Inflammatory macrophage treated with lipopolysaccharide for 4 hours (primary cell): Measurements from ENCODE around the gene NPIPA5.
"Not testable (repeated sequence)": the region's sequence is repeated elsewhere in the genome, so short reads cannot be mapped to it uniquely, and the experiment has no call there.

Experiments
- DNase-seq: peaks from one replicate; pipeline ENCODE4 v3.0.0-alpha.2; 2020

The NPIPA5 gene

GRCh38 chr16:15389916-15390315, 11.8 kb upstream of the NPIPA5 start:
- DNase-seq, result not testable (repeated sequence)

GRCh38 chr16:15388060-15388459, 10.0 kb upstream of the NPIPA5 start:
- not testable (repeated sequence) for DNase-seq

- not testable (repeated sequence) for DNase-seq
Measured at GRCh38 chr16:15382810-15383209, 4.7 kb upstream of the NPIPA5 start.

- DNase-seq, result not testable (repeated sequence)
Measured at GRCh38 chr16:15357495-15357894, 20.6 kb downstream of the NPIPA5 start.

GRCh38 chr16:15354846-15355245, 23.2 kb downstream of the NPIPA5 start:
- not testable (repeated sequence) for DNase-seq

GRCh38 chr16:15352852-15353251, 25.2 kb downstream of the NPIPA5 start:
- not testable (repeated sequence) for DNase-seq

GRCh38 chr16:15351745-15352144, 26.3 kb downstream of the NPIPA5 start:
- DNase-seq, result not testable (repeated sequence)

- not testable (repeated sequence) for DNase-seq
Measured at GRCh38 chr16:15351251-15351650, 26.8 kb downstream of the NPIPA5 start.

- DNase-seq, result not testable (repeated sequence)
Measured at GRCh38 chr16:15348721-15349120, 29.4 kb downstream of the NPIPA5 start.

- not testable (repeated sequence) for DNase-seq
Measured at GRCh38 chr16:15342337-15342736, 35.8 kb downstream of the NPIPA5 start.

GRCh38 chr16:15338986-15339385, 39.1 kb downstream of the NPIPA5 start:
- DNase-seq, result not testable (repeated sequence)

GRCh38 chr16:15337974-15338605, 40.0 kb downstream of the NPIPA5 start:
- DNase-seq, result not testable (repeated sequence)

GRCh38 chr16:15335609-15336008, 42.5 kb downstream of the NPIPA5 start:
- not testable (repeated sequence) for DNase-seq

GRCh38 chr16:15333969-15334368, 44.1 kb downstream of the NPIPA5 start:
- peak; percentile 0 for DNase-seq

- DNase-seq, result not testable (repeated sequence)
Measured at GRCh38 chr16:15330978-15331377, 47.1 kb downstream of the NPIPA5 start.

- DNase-seq, result not testable (repeated sequence)
Measured at GRCh38 chr16:15324954-15325353, 53.1 kb downstream of the NPIPA5 start.

GRCh38 chr16:15323373-15323772, 54.7 kb downstream of the NPIPA5 start:
- not testable (repeated sequence) for DNase-seq

GRCh38 chr16:15321221-15321620, 56.9 kb downstream of the NPIPA5 start:
- not testable (repeated sequence) for DNase-seq

- DNase-seq, result not testable (repeated sequence)
Measured at GRCh38 chr16:15314562-15314961, 63.5 kb downstream of the NPIPA5 start.
